Subcutaneous adipose tissue (tissue), 4 donors: ENCODE data around the gene ARFGAP3. TPM values are rescaled to one million over a fixed set of nuclear protein-coding genes. Genes with fewer than 3 reads are reported as not detected.

Experiments
- total RNA-seq, 4 donors: library from RNA; depleted of rRNA; stranded (reverse); fragments of >200 nt; gene quantifications; one replicate each; pipeline ENCODE4 v1.1.0, GENCODE V29; 2016
- TF ChIP-seq, protein P1 (sequence below): fragments of 450-650 bp; IDR thresholded peaks from one replicate; pipeline ENCODE4 v1.5.1; 2016; ENCODE audit warnings: low read depth, mild to moderate bottlenecking, control low read depth, antibody characterized with exemption, moderate library complexity

ARFGAP3 gene
- total RNA-seq, 4 donors from 2014 or later: 31.8 to 72.1 (median 50.8) TPM

DNA sequence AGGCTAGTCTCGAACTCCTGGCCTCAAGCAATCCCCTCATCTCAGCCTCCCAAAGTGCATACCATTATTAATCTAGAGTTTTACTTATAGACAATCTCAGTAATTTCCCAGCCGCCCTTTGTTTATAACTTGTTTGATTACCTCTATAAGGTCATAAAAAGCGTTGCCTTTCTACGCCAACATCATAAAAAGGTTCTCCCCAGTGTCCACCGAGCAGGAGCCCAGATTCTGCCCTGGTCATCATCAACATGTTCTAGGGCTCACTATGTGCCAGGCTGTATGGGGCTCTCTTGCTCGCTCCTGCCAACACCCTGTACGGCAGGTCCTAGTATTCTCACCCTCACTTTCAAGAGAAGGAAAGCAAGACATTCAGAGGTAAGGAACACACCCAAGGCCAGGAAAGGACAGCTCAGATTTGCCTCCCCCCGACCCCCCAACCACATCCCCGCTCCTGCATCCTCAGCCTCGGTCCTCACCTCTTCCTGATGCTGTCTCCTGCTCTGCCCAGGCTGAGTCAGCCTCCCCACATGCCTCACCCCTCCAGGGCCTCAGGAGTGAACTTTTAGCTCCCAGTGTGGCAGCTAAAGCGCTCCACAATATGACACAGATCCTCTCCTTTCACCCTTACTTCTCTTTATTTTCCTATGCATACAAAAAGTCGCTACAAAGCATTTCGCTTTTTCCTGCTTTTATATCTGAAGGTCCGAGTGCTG, 14.3 kb downstream of the ARFGAP3 start:
- TF ChIP-seq, protein P1, sequence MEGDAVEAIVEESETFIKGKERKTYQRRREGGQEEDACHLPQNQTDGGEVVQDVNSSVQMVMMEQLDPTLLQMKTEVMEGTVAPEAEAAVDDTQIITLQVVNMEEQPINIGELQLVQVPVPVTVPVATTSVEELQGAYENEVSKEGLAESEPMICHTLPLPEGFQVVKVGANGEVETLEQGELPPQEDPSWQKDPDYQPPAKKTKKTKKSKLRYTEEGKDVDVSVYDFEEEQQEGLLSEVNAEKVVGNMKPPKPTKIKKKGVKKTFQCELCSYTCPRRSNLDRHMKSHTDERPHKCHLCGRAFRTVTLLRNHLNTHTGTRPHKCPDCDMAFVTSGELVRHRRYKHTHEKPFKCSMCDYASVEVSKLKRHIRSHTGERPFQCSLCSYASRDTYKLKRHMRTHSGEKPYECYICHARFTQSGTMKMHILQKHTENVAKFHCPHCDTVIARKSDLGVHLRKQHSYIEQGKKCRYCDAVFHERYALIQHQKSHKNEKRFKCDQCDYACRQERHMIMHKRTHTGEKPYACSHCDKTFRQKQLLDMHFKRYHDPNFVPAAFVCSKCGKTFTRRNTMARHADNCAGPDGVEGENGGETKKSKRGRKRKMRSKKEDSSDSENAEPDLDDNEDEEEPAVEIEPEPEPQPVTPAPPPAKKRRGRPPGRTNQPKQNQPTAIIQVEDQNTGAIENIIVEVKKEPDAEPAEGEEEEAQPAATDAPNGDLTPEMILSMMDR: no peak

DNA sequence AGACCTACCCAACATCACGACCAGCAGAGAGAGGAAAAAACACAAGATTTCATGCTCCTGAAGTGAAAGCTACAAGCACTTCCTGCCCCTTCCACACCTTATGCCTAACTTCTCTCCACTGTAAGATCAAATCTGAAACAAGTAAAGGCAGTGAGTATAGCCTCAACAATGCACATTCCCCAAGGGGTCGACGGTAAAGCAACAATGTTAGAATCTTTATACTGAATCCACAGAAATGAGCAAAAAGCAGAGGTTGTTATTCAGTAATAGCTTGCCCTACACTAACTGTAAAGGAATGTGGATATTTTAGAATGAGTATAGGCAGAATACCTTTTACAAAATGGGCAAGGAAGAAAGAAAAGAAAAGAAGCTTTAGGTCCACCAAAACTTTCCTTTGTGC, 15.6 kb downstream of the ARFGAP3 start:
- TF ChIP-seq, protein P1: no peak

DNA sequence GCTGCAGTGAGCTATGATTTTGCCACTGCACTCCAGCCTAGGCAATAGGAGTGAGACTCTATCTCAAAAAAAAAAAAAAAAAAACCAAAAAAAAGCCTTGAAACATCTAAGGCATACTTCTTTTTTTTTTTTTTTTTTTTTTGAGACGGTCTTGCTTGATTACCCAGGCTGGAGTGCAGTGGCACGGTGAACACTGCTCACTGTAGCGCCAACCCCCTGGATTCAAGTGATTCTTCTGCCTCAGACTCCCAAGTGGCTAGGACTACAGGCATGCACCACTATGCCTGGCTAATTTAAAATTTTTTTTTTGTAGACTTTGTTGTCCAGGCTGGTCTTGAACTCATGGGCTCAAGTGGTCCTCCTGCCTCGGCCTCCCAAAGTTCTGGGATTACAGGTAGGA, 19.5 kb downstream of the ARFGAP3 start:
- TF ChIP-seq, protein P1: no peak

DNA sequence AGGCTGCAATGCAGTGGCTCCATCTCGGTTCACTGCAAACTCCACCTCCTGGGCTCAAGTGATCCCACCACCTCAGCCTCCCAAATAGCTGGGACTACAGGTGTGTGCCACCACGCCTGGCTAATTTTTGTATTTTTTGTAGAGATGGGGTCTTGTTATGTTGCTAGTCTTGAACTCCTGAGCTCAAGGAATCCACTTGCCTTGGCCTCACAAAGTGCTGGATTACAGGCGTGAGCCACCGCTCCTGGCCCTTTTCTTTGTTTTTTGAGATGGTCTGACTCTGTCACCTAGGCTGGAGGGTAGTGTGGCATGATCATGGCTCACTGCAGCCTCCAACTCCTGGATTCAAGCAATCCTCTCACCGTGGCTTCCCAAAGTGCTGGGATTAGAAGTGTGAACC, 21.0 kb downstream of the ARFGAP3 start:
- TF ChIP-seq, protein P1: no peak

DNA sequence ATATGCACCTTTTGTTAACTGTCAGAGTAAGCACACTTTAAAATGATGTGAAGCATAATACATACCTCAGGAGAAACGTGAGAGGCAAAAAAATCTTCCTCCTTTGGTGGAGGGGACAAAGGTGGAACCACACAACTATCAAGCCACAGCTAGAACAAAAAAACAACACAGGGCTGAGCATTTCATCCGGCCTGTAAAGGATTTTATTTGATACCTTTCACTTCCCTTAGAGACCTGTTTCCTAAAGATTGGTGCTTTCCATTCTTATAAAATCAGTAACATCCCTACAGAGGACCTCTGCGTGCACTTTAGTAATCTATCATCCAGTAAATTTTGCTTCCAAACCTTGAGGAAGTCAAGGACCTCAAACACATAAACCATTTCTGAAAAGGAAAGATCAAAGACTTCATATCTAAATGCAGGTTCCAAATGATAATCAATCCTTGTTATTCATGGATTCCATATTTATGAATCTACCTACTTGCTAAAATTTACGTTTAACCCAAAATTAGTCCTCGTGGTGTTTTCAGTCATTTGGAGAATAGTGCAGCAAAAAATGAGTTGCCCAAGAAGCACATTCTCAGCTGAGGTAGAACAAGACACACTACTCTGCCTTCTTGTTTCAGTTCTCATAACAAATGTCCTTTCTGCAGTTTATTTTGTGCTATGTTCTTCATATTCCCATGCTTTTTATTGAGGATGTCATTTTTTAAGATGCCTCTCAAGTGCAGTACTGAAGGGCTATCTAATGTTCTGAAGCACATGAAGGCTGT, 22.7 kb downstream of the ARFGAP3 start:
- TF ChIP-seq, protein P1: no peak

DNA sequence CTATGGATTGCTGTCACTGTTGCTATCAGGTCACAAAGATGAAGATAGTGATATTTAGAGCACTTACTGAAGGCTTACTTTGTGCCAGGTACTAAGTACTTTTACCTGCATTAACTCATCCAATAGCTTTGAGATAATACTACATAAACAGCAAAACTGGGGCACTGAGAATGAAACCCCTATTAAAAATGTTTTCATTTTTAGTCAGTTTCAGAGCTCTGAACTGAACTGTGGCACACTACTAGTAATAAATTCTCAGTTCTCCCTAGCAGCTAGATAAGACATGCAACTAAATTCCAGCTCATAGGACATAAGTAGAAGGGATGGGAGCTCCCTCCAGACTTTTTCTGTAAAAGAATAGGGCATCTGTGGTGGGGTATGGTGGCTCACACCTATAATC, 24.0 kb downstream of the ARFGAP3 start:
- TF ChIP-seq, protein P1: no peak

DNA sequence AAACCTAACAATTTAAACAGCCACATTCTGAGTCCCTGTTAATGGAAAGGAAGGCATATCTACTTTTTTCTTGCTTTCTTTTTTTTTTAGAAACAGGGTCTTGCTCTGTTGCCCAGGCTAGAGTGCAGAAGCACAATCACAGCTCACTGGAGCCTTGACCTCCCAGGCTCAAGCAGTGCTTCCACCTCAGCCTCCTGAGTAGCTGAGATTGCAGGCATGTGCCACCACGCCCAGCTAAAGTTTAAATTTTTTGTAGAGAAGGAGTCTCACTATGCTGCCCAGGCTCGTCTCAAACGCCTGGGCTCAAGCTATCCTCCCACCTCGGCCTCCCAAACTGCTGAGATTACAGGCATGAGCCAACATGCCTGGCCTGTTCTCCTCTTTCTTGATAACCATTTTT, 25.4 kb downstream of the ARFGAP3 start:
- TF ChIP-seq, protein P1: no peak
